Pancreas (tissue), 10 donors: ENCODE results near the gene CRNKL1. TPM values are rescaled to one million over a fixed set of nuclear protein-coding genes. Genes with fewer than 3 reads are reported as not detected.

Source experiments
- ATAC-seq, 4 donors: fragments of 200-7000 bp; cut with Tn5 transposase; one replicate each; pipeline versions ENCODE4 v1.8.0 to v1.9.1; 2020; ENCODE audit warnings: mild to moderate bottlenecking in 4 of 4, moderate library complexity in 4 of 4
- DNase-seq, 6 donors: peaks; one replicate each; pipeline ENCODE4 v3.0.0-alpha.2; 2020
- FAIRE-seq: peaks from 2 replicates; lab custom pipeline; 2012; peaks lifted over from hg19 to GRCh38; lab: Jason Lieb, UNC
- H3K27ac ChIP-seq, 4 donors: fragments of 200-600 bp; sonication (generic); 1 replicate in 3 of 4; 2 replicates in 1 of 4; pipeline versions ENCODE4 v1.5.0 to v1.8.0; 2020
- H3K27me3 ChIP-seq, 4 donors: fragments of 200-600 bp; one replicate each; pipeline ENCODE4 v1.8.0; 2021
- H3K36me3 ChIP-seq, 3 donors: fragments of 200-600 bp; sonication (generic) in 1 of 3; one replicate each; pipeline versions ENCODE4 v1.5.0 to v1.8.0; 2020 to 2021
- H3K4me1 ChIP-seq, 3 donors: fragments of 200-600 bp; one replicate each; pipeline ENCODE4 v1.8.0; 2021
- H3K4me3 ChIP-seq, 4 donors: fragments of 200-600 bp; sonication (generic) in 2 of 4; one replicate each; pipeline versions ENCODE4 v1.5.0 to v1.8.0; 2020 to 2021
- H3K9me3 ChIP-seq, 4 donors: fragments of 200-600 bp; one replicate each; pipeline ENCODE4 v1.8.0; 2021
- WGBS, 2 donors: extraction: QIAGEN DNeasy Blood & Tissue Kit; methylation state at CpG; one replicate each; pipeline ENCODE4 v1.1.7; 2013; 5-methylcytosine and 5-hydroxymethylcytosine counted together
- intact Hi-C, 3 donors: fragments of 100-400 bp; cut with DNase I; formaldehyde crosslinking; loops; one replicate each; pipeline versions ENCODE4 v1.11.1 to v1.14.2; 2022
- polyA plus RNA-seq, 2 donors: library from polyadenylated mRNA; stranded (reverse); fragments of 200-250 nt; gene quantifications; one replicate each; pipeline ENCODE4 v1.2.3, GENCODE V29; 2013
- total RNA-seq, 6 donors: library from RNA; stranded (reverse); fragmentation: NEBNext Ultra II Directional in 4 of 6; extraction: Animal tissue kit (Norgen Biotek cat#: 25700) in 4 of 6; gene quantifications; one replicate each; pipeline versions ENCODE4 v1.2.1 to v1.2.4, GENCODE V29; 2021 to 2023
- TF ChIP-seq, protein P1 (sequence below), 4 donors: fragments of 200-600 bp; sonication (generic) in 3 of 4; IDR thresholded peaks; one replicate each; pipeline versions ENCODE4 v1.5.0 to v1.8.0; 2021; ENCODE audit warnings: antibody characterized with exemption in 4 of 4
- donor health status: healthy with polysubstance abuse.
- donor health status: DM: no; HTN: no; CAD: no; lungs with moderate emphysema.
- donor health status: DM: no; HTN: no; CAD: no.
- donor health status: control.
- donor health status: control.
- donor health status: Bipolar disorder and iron deficiency.
- donor health status: DM: yes; HTN: yes; CAD: no.
- donor health status: DM: no; HTN: no; CAD: no.
- donor health status: DM: no; HTN: no; CAD: no.
- donor health status: DM: yes; HTN: yes; CAD: no.

The CRNKL1 gene
- total and polyA plus RNA-seq, 8 donors, result 4.4 to 15.5 (median 8.5) TPM

DNA sequence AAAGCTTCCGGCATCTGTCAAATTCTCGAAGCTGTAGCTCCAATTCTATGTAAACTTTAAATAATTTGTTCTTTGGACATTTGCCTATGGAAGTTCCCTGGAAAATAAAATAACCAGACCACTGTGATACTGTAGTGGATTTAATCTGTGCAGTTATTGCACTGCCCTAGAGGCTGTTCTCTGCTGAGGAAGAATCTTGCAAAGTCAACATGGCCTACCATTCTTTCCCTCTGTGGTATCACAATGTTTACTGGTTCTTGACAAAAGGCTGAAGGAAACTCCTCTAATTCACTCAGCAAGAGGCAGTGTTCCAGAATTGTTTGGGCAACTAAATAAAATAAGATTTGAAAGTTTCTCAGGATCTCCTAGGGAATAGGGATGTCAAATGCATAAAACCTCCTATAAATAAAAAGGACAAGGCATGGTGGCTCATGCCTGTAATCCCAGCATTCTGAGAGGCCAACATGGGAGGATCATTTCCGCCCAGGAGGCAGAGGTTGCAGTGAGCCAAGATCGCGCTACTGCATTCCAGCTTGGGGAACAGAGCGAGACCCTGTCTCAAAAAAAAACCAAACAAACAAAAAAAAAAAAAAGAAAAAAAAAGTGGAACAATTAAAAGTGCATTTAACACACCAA, 12.4 kb downstream of the CRNKL1 start:
- 89 to 92% methylated on average over 6 of the region's 6 CpGs for WGBS, 2 donors
- TF ChIP-seq, protein P1, sequence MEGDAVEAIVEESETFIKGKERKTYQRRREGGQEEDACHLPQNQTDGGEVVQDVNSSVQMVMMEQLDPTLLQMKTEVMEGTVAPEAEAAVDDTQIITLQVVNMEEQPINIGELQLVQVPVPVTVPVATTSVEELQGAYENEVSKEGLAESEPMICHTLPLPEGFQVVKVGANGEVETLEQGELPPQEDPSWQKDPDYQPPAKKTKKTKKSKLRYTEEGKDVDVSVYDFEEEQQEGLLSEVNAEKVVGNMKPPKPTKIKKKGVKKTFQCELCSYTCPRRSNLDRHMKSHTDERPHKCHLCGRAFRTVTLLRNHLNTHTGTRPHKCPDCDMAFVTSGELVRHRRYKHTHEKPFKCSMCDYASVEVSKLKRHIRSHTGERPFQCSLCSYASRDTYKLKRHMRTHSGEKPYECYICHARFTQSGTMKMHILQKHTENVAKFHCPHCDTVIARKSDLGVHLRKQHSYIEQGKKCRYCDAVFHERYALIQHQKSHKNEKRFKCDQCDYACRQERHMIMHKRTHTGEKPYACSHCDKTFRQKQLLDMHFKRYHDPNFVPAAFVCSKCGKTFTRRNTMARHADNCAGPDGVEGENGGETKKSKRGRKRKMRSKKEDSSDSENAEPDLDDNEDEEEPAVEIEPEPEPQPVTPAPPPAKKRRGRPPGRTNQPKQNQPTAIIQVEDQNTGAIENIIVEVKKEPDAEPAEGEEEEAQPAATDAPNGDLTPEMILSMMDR (IDR thresholded peaks at IDR 0.05), result no peak
- H3K4me3 ChIP-seq, result no peak overlapping the region
- no peaks in the 10 kb centered on the region for H3K9me3 ChIP-seq
- H3K36me3 ChIP-seq, result peaks cover 3 to 89% (median 42%) of the 10 kb centered on the region in 3 donors
- no peaks in the 10 kb centered on the region for H3K4me1 ChIP-seq
- intact Hi-C loops, result no loop called here
- H3K27me3 ChIP-seq, result no peaks in the 10 kb centered on the region
- no peak for ATAC-seq
- no peak for DNase-seq
- no peak overlapping the region for H3K27ac ChIP-seq
- no peak for FAIRE-seq

DNA sequence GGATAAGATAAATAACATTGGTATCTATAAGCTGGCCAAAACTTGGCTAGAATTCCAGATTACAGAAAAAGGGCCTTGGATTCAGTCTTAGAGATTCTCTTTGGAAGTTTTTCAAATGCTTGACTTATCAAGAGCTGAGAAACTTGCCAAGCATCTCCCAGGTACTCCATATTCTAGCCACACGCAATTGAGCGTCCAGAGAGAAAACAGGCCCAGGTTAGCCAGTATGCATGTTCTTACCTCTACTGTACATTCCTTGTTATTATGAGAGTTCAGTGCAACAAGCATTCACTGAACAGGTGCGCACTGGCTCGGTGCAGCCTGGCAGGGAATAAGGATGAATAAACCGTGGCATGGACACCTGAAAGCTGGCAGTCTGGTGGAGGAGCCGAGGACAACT, 13.7 kb downstream of the CRNKL1 start:
- Histone ChIP-seq H3K4me1 (no peaks in the 10 kb centered on the region), H3K9me3 (no peaks in the 10 kb centered on the region), H3K36me3 (peaks cover 7 to 88% (median 38%) of the 10 kb centered on the region in 3 donors), H3K4me3 (no peak overlapping the region), H3K27ac (no peak overlapping the region), H3K27me3 (no peaks in the 10 kb centered on the region)
- WGBS, 2 donors, result 80 to 89% methylated on average over 6 of the region's 6 CpGs
- peak in 1 of 4 donors; percentile 14 for ATAC-seq
- intact Hi-C loops, result no loop called here
- FAIRE-seq, result no peak
- no peak for DNase-seq
- TF ChIP-seq, protein P1 (IDR thresholded peaks at IDR 0.05), result no peak

DNA sequence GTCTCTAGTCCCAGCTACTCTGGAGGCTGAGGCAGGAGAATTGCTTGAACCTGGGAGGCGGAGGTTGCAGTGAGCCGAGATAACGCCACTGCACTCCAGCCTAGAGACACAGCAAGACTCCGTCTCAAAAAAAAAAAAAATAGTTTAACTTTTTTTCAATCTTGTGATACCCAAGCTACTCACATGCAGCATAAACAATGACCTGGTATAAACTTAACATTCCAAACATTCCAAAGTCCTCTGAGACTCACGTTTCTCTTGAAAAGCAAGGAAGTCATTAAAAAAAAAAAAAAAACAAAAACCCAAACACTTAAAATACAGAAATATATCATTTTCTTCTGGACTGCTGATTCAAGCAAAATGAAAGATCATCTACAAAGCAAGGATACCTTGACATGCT, 14.3 kb downstream of the CRNKL1 start:
- no peak for DNase-seq
- TF ChIP-seq, protein P1 (IDR thresholded peaks at IDR 0.05), result no peak
- 63% methylated on average over 5 of the region's 5 CpGs for whole genome bisulfite sequencing, 2 donors
- H3K4me1 ChIP-seq, result no peaks in the 10 kb centered on the region
- intact Hi-C loops, result no loop called here
- H3K27me3 ChIP-seq, result no peaks in the 10 kb centered on the region
- H3K9me3 ChIP-seq, result no peaks in the 10 kb centered on the region
- H3K4me3 ChIP-seq, result no peak overlapping the region
- no peak for FAIRE-seq
- no peak overlapping the region for H3K27ac ChIP-seq
- peaks cover 7 to 87% (median 45%) of the 10 kb centered on the region in 3 donors for H3K36me3 ChIP-seq
- ATAC-seq, result no peak

DNA sequence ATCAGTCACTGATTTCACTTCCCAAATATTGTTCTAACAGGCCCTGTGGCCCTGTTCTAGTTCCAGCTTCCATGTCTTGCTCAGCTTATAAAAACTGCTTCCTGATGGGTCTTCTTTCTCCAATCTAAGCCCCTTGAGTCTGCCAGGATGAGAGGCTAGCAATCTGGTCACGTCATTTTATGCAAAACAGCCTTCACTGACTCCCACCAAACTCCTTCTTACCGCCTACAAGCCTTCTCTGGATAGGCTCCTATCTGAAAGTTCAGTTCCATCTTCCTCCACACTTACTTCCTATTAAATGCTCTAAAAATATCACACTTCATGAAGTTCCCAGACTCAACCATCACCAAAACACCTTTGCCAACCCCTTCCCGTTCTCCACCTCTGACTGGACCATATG, 15.5 kb downstream of the CRNKL1 start:
- Histone ChIP-seq H3K36me3 (peaks cover 7 to 75% (median 39%) of the 10 kb centered on the region in 3 donors), H3K27me3 (no peaks in the 10 kb centered on the region), H3K9me3 (no peaks in the 10 kb centered on the region), H3K4me3 (no peak overlapping the region), H3K4me1 (no peaks in the 10 kb centered on the region), H3K27ac (no peak overlapping the region)
- WGBS, 2 donors, result 88 to 95% methylated on average over 3 of the region's 3 CpGs
- ATAC-seq (no peak), FAIRE-seq (no peak), DNase-seq (no peak)
- TF ChIP-seq, protein P1 (IDR thresholded peaks at IDR 0.05), result no peak
- intact Hi-C loops, result no loop called here

DNA sequence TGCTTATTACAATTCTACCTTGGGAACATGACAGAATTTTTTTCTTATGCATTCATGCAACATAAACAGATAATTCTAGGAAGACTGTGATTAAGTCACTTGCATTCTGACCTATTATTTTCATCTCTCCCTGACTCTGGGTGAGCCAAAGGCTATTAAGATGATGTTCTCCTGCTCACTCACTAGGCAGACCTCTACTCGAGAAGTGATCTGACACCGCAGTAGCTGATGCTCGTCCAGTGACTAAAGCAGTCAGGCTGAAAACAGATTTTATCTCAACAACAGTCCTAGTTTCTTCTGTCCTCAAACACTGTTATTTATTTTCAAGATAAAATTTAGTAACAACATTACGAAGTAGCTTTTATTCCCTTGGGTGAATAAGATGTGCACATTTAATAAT, 17.8 kb downstream of the CRNKL1 start:
- no peaks in the 10 kb centered on the region for H3K9me3 ChIP-seq
- 73 to 77% methylated on average over 4 of the region's 4 CpGs for WGBS, 2 donors
- no peaks in the 10 kb centered on the region for H3K4me1 ChIP-seq
- ATAC-seq (peak in 1 of 4 donors; percentile 46), FAIRE-seq (no peak), DNase-seq (no peak)
- intact Hi-C loops, result no loop called here
- H3K36me3 ChIP-seq, result peaks cover 7 to 66% (median 39%) of the 10 kb centered on the region in 3 donors
- H3K27ac ChIP-seq, result no peak overlapping the region
- no peaks in the 10 kb centered on the region for H3K27me3 ChIP-seq
- TF ChIP-seq, protein P1 (IDR thresholded peaks at IDR 0.05), result no peak
- H3K4me3 ChIP-seq, result no peak overlapping the region
